ENCODE results near the gene HOMER2.

HOMER2 gene

DNA sequence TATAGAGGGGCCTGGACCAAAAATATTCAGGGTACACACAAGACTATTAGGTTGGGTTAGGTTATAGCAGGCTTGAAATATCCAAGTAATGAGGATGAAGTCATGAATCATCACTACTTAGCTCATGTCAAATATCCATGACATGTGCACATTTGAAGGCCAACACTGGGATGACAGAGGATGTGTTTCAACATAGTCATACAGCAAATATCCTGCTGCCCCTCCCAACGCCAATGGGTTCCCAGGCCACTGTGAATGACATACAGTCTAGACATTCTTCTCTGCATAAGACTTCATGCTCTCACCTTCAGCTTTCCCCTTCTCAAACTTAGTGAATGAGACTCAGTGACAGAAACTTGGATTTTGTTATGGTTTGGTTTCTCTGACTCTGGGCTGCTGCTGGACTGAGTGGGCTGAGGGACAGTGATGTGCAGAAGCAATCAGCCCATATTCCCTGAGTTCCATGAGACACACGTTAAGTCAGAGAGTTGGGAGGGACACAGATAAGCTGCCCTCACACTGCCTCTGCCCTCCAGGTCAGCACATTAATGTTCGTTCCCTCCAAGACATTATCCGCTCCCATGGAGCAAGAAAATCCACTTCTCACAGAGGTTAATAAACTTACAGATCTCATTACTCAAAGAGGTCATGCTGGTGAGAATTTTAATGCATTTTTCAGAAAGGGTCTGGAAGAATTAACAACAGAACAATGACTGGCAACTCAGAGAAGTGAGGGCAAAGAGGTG lies 15.4 kb downstream of the HOMER2 start:
- ATAC-seq = peak; percentile 55
- TF ChIP-seq PPARA (CRISPR knock-in tag; IDR thresholded peaks at IDR 0.05; ENCODE audit: borderline replicate concordance) = no peak

DNA sequence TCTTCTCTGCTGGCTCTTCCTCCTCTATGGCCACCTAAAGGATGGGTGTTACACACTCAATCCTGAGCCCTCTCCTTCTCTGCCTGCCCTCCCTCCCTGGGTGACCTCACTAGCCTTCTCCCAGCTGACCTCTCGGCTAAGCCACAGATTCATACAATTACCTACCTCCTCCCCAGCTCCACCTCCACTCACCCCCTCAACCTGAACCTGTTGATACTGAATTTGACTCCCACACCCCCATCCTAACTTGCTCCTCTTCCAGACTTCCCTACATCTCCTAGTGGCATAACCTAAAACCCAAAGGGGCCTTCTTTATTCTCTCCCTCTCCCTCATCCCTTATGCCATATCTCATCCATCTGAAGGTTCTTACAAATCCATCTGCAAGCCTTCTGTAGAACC lies 17.1 kb downstream of the HOMER2 start:
- TF ChIP-seq OSR1 (CRISPR knock-in tag; IDR thresholded peaks at IDR 0.05) (no peak), GLIS3 (CRISPR knock-in tag; IDR thresholded peaks at IDR 0.05) (no peak), ZFP3 (CRISPR knock-in tag; IDR thresholded peaks at IDR 0.05) (no peak), TOX (CRISPR knock-in tag; IDR thresholded peaks at IDR 0.05; ENCODE audit: borderline replicate concordance) (no peak), ESRRG (CRISPR knock-in tag; IDR thresholded peaks at IDR 0.05) (no peak), PPARA (CRISPR knock-in tag; IDR thresholded peaks at IDR 0.05; ENCODE audit: borderline replicate concordance) (no peak), ZNF565 (CRISPR knock-in tag; conservative IDR thresholded peaks at IDR 0.05; ENCODE audit: low read depth) (no peak), ISL1 (CRISPR knock-in tag; IDR thresholded peaks at IDR 0.05) (no peak), SNAI2 (CRISPR knock-in tag; IDR thresholded peaks at IDR 0.05) (no peak), CSDC2 (CRISPR knock-in tag; IDR thresholded peaks at IDR 0.05) (no peak), RARB (CRISPR knock-in tag; IDR thresholded peaks at IDR 0.05) (no peak)
- TF ChIP-seq, protein P1, sequence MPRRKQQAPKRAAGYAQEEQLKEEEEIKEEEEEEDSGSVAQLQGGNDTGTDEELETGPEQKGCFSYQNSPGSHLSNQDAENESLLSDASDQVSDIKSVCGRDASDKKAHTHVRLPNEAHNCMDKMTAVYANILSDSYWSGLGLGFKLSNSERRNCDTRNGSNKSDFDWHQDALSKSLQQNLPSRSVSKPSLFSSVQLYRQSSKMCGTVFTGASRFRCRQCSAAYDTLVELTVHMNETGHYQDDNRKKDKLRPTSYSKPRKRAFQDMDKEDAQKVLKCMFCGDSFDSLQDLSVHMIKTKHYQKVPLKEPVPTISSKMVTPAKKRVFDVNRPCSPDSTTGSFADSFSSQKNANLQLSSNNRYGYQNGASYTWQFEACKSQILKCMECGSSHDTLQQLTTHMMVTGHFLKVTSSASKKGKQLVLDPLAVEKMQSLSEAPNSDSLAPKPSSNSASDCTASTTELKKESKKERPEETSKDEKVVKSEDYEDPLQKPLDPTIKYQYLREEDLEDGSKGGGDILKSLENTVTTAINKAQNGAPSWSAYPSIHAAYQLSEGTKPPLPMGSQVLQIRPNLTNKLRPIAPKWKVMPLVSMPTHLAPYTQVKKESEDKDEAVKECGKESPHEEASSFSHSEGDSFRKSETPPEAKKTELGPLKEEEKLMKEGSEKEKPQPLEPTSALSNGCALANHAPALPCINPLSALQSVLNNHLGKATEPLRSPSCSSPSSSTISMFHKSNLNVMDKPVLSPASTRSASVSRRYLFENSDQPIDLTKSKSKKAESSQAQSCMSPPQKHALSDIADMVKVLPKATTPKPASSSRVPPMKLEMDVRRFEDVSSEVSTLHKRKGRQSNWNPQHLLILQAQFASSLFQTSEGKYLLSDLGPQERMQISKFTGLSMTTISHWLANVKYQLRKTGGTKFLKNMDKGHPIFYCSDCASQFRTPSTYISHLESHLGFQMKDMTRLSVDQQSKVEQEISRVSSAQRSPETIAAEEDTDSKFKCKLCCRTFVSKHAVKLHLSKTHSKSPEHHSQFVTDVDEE (CRISPR knock-in tag; IDR thresholded peaks at IDR 0.05) = no peak
- TF ChIP-seq, protein P2, sequence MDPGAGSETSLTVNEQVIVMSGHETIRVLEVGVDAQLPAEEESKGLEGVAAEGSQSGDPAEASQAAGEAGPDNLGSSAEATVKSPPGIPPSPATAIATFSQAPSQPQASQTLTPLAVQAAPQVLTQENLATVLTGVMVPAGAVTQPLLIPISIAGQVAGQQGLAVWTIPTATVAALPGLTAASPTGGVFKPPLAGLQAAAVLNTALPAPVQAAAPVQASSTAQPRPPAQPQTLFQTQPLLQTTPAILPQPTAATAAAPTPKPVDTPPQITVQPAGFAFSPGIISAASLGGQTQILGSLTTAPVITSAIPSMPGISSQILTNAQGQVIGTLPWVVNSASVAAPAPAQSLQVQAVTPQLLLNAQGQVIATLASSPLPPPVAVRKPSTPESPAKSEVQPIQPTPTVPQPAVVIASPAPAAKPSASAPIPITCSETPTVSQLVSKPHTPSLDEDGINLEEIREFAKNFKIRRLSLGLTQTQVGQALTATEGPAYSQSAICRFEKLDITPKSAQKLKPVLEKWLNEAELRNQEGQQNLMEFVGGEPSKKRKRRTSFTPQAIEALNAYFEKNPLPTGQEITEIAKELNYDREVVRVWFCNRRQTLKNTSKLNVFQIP (CRISPR knock-in tag; IDR thresholded peaks at IDR 0.05; ENCODE audit: borderline replicate concordance, low read depth) = no peak
- TF ChIP-seq, protein P3, sequence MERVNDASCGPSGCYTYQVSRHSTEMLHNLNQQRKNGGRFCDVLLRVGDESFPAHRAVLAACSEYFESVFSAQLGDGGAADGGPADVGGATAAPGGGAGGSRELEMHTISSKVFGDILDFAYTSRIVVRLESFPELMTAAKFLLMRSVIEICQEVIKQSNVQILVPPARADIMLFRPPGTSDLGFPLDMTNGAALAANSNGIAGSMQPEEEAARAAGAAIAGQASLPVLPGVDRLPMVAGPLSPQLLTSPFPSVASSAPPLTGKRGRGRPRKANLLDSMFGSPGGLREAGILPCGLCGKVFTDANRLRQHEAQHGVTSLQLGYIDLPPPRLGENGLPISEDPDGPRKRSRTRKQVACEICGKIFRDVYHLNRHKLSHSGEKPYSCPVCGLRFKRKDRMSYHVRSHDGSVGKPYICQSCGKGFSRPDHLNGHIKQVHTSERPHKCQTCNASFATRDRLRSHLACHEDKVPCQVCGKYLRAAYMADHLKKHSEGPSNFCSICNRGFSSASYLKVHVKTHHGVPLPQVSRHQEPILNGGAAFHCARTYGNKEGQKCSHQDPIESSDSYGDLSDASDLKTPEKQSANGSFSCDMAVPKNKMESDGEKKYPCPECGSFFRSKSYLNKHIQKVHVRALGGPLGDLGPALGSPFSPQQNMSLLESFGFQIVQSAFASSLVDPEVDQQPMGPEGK (CRISPR knock-in tag; IDR thresholded peaks at IDR 0.05; ENCODE audit: borderline replicate concordance) = no peak
- no peak for ATAC-seq

DNA sequence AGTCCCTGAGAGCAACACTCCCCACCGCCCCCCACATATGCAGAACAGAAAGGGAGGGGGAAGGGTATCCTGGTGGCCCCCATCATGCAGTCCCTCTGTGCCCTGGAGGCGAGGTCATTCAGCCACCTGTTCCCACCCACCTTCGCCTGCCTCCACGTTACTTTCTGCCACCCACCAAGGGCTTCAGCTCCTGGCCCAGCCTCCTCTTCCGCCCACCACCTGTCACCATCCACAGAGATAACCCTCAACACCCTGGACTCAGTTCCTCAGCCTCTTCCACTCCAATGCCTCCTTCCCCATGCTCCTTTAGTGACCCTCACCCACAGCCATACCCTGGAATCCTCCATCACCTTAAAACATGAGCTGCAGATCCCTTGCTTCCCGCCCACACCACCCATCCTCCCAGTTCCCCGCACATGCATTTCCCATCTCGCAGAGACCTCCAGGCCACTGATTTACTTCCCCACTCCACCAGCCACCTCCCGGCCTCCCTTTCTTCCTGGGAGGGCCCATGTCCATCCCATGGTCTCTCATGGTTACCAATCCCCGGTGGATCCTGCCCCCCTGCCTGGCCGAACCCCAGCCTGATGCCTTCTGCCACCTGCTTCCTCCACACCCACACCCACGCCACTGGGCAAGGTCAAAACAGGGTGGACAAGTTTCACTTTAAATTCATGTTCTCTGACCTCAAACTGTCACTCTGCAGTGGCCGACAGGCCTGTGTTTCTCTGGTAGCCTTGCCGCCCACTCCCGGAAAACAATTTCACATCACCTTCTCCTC lies 18.2 kb downstream of the HOMER2 start:
- TF ChIP-seq, protein P4, sequence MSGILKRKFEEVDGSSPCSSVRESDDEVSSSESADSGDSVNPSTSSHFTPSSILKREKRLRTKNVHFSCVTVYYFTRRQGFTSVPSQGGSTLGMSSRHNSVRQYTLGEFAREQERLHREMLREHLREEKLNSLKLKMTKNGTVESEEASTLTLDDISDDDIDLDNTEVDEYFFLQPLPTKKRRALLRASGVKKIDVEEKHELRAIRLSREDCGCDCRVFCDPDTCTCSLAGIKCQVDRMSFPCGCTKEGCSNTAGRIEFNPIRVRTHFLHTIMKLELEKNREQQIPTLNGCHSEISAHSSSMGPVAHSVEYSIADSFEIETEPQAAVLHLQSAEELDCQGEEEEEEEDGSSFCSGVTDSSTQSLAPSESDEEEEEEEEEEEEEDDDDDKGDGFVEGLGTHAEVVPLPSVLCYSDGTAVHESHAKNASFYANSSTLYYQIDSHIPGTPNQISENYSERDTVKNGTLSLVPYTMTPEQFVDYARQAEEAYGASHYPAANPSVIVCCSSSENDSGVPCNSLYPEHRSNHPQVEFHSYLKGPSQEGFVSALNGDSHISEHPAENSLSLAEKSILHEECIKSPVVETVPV (CRISPR knock-in tag; IDR thresholded peaks at IDR 0.05) = no peak
- no peak for TF ChIP-seq TCF4 (CRISPR knock-in tag; IDR thresholded peaks at IDR 0.05; ENCODE audit: borderline replicate concordance)
- no peak for TF ChIP-seq GLIS3 (CRISPR knock-in tag; IDR thresholded peaks at IDR 0.05)
- TF ChIP-seq, protein P5, sequence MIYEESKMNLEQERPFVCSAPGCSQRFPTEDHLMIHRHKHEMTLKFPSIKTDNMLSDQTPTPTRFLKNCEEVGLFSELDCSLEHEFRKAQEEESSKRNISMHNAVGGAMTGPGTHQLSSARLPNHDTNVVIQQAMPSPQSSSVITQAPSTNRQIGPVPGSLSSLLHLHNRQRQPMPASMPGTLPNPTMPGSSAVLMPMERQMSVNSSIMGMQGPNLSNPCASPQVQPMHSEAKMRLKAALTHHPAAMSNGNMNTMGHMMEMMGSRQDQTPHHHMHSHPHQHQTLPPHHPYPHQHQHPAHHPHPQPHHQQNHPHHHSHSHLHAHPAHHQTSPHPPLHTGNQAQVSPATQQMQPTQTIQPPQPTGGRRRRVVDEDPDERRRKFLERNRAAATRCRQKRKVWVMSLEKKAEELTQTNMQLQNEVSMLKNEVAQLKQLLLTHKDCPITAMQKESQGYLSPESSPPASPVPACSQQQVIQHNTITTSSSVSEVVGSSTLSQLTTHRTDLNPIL (CRISPR knock-in tag; IDR thresholded peaks at IDR 0.05; ENCODE audit: low read depth) = no peak
- TF ChIP-seq PPARA (CRISPR knock-in tag; IDR thresholded peaks at IDR 0.05; ENCODE audit: borderline replicate concordance) = no peak
- TF ChIP-seq ZFP30 (CRISPR knock-in tag; IDR thresholded peaks at IDR 0.05) = no peak
- TF ChIP-seq, protein P1 (CRISPR knock-in tag; IDR thresholded peaks at IDR 0.05) = no peak
- no peak for TF ChIP-seq ZNF8 (CRISPR knock-in tag; IDR thresholded peaks at IDR 0.05)
- TF ChIP-seq, protein P3 (CRISPR knock-in tag; IDR thresholded peaks at IDR 0.05; ENCODE audit: borderline replicate concordance) = no peak
- TF ChIP-seq OSR1 (CRISPR knock-in tag; IDR thresholded peaks at IDR 0.05) = no peak
- TF ChIP-seq ZC3H10 (CRISPR knock-in tag; IDR thresholded peaks at IDR 0.05) = no peak
- TF ChIP-seq ESRRG (CRISPR knock-in tag; IDR thresholded peaks at IDR 0.05) = no peak
- TF ChIP-seq SNAI2 (CRISPR knock-in tag; IDR thresholded peaks at IDR 0.05) = no peak
- TF ChIP-seq ZFP3 (CRISPR knock-in tag; IDR thresholded peaks at IDR 0.05) = no peak
- no peak for TF ChIP-seq CSDC2 (CRISPR knock-in tag; IDR thresholded peaks at IDR 0.05)
- TF ChIP-seq ZNF565 (CRISPR knock-in tag; conservative IDR thresholded peaks at IDR 0.05; ENCODE audit: low read depth) = no peak
- no peak for TF ChIP-seq RARB (CRISPR knock-in tag; IDR thresholded peaks at IDR 0.05)
- no peak for TF ChIP-seq ISL1 (CRISPR knock-in tag; IDR thresholded peaks at IDR 0.05)
- TF ChIP-seq ZNF70 (CRISPR knock-in tag; IDR thresholded peaks at IDR 0.05) = no peak
- no peak for ATAC-seq

All from SK-N-SH treated with all-trans-retinoic acid at 6 μM for 48 hours (cell line).